ENCODE measurements around the gene HSPA14.
"Not testable (repeated sequence)": the region's sequence is repeated elsewhere in the genome, so short reads cannot be mapped to it uniquely, and the experiment has no call there.

The HSPA14 gene

DNA sequence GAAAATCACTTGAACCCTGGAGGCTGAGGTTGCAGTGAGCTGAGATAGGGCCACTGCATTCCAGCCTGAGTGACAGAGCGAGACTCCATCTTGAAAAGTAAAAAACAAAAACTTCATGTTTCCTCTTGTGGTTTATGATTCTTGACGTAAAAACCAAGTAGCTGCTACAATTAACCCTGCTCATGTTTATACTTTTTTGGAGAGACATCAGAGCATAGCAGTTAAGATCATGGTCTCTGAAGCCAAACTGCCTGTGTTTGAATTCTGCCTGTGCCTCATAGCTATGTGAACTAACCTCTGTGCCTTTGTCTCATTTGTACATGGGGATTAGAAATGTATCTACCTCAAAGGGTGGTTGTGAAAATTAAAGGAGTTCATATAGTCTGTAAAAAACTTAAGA lies 67.8 kb downstream of the HSPA14 start:
- Histone ChIP-seq H3K4me1 (ENCODE audit: insufficient read depth, low read length, severe bottlenecking) (no peaks in the 10 kb centered on the region), H3K27me3 (ENCODE audit: insufficient read depth, low read length) (no peaks in the 10 kb centered on the region), H3K36me3 (ENCODE audit: insufficient read depth, low read length) (peaks cover 94% of the 10 kb centered on the region), H3K4me3 (ENCODE audit: low read depth, low read length, poor library complexity, severe bottlenecking) (no peak overlapping the region), H3K9me3 (ENCODE audit: low read length) (peaks cover 10% of the 10 kb centered on the region), H3K79me2 (ENCODE audit: insufficient read depth, low read length) (no peaks in the 10 kb centered on the region), H3K4me2 (ENCODE audit: low read length) (no peak overlapping the region), H3K9ac (ENCODE audit: low read length) (no peak overlapping the region), H3F3A (ENCODE audit: insufficient read depth, low read length) (peaks cover 6% of the 10 kb centered on the region; the same call in 1 of the 2 replicates), H3K27ac (ENCODE audit: low read depth, low read length, poor library complexity, severe bottlenecking) (no peak overlapping the region), H4K20me1 (ENCODE audit: insufficient read depth, low read length) (no peaks in the 10 kb centered on the region), H2AFZ (ENCODE audit: low read length) (no peak overlapping the region), H3K9me2 (ENCODE audit: low read depth, low read length) (no peaks in the 10 kb centered on the region)
- TF ChIP-seq EZH2 (IDR thresholded peaks at IDR 0.05; ENCODE audit: borderline replicate concordance, low read length): no peak
- TF ChIP-seq, protein P1, sequence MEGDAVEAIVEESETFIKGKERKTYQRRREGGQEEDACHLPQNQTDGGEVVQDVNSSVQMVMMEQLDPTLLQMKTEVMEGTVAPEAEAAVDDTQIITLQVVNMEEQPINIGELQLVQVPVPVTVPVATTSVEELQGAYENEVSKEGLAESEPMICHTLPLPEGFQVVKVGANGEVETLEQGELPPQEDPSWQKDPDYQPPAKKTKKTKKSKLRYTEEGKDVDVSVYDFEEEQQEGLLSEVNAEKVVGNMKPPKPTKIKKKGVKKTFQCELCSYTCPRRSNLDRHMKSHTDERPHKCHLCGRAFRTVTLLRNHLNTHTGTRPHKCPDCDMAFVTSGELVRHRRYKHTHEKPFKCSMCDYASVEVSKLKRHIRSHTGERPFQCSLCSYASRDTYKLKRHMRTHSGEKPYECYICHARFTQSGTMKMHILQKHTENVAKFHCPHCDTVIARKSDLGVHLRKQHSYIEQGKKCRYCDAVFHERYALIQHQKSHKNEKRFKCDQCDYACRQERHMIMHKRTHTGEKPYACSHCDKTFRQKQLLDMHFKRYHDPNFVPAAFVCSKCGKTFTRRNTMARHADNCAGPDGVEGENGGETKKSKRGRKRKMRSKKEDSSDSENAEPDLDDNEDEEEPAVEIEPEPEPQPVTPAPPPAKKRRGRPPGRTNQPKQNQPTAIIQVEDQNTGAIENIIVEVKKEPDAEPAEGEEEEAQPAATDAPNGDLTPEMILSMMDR (IDR thresholded peaks at IDR 0.05; ENCODE audit: low read length): no peak

DNA sequence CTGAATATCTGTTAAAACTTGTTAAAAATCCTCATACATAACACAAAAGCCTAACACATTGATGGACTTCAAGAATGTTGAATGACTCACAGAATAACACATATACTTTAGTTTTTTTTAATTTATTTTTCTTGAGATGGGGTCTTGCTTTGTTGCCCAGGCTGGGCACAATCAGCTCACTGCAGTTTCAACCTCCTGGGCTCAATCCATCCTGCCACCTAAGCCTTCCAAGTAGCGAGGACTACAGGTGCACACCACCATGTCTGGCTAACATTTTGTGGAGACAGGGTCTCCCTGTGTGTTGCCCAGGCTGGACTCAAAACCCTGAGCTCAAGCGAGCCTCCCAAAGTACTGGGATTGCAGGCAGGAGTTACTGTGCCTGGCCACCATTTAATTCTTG lies 68.7 kb downstream of the HSPA14 start:
- no peaks in the 10 kb centered on the region for H4K20me1 ChIP-seq (ENCODE audit: insufficient read depth, low read length)
- H3K9ac ChIP-seq (ENCODE audit: low read length): no peak overlapping the region
- TF ChIP-seq, protein P1 (IDR thresholded peaks at IDR 0.05; ENCODE audit: low read length): no peak
- TF ChIP-seq EZH2 (IDR thresholded peaks at IDR 0.05; ENCODE audit: borderline replicate concordance, low read length): no peak
- peaks cover 6% of the 10 kb centered on the region; the same call in 1 of the 2 replicates for H3F3A ChIP-seq (ENCODE audit: insufficient read depth, low read length)
- no peaks in the 10 kb centered on the region for H3K27me3 ChIP-seq (ENCODE audit: insufficient read depth, low read length)
- H3K79me2 ChIP-seq (ENCODE audit: insufficient read depth, low read length): no peaks in the 10 kb centered on the region
- peaks cover 10% of the 10 kb centered on the region for H3K9me3 ChIP-seq (ENCODE audit: low read length)
- no peak overlapping the region for H3K4me3 ChIP-seq (ENCODE audit: low read depth, low read length, poor library complexity, severe bottlenecking)
- H3K4me1 ChIP-seq (ENCODE audit: insufficient read depth, low read length, severe bottlenecking): no peaks in the 10 kb centered on the region
- peaks cover 94% of the 10 kb centered on the region for H3K36me3 ChIP-seq (ENCODE audit: insufficient read depth, low read length)
- H3K27ac ChIP-seq (ENCODE audit: low read depth, low read length, poor library complexity, severe bottlenecking): no peak overlapping the region
- no peak overlapping the region for H3K4me2 ChIP-seq (ENCODE audit: low read length)
- H3K9me2 ChIP-seq (ENCODE audit: low read depth, low read length): no peaks in the 10 kb centered on the region
- no peak overlapping the region for H2AFZ ChIP-seq (ENCODE audit: low read length)

DNA sequence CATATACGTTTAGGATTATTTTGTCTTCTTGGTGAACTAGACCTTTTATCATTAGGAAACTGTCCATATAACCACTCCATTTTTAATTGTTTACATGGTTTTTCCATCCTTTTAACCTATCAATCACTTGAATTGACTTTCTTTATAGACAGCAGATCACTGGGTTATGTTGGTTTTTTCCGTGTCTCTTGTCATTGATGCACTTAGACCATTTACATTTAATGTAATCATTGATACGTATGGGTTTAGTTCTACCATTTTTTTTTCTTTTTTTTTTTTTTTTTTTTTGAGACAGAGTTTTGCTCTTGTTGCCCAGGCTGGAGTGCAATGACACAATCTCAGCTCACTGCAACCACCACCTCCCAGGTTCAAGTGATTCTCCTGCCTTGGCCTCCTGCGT lies 69.5 kb downstream of the HSPA14 start:
- H3K36me3 ChIP-seq (ENCODE audit: insufficient read depth, low read length): peaks cover 94% of the 10 kb centered on the region
- H3K4me2 ChIP-seq (ENCODE audit: low read length); H3K79me2 ChIP-seq (ENCODE audit: insufficient read depth, low read length); H3K27me3 ChIP-seq (ENCODE audit: insufficient read depth, low read length); H3K9ac ChIP-seq (ENCODE audit: low read length); H3F3A ChIP-seq (ENCODE audit: insufficient read depth, low read length); H3K27ac ChIP-seq (ENCODE audit: low read depth, low read length, poor library complexity, severe bottlenecking); H2AFZ ChIP-seq (ENCODE audit: low read length); H4K20me1 ChIP-seq (ENCODE audit: insufficient read depth, low read length); H3K9me2 ChIP-seq (ENCODE audit: low read depth, low read length); H3K4me3 ChIP-seq (ENCODE audit: low read depth, low read length, poor library complexity, severe bottlenecking); H3K4me1 ChIP-seq (ENCODE audit: insufficient read depth, low read length, severe bottlenecking): not testable (repeated sequence)
- H3K9me3 ChIP-seq (ENCODE audit: low read length): peaks cover 12% of the 10 kb centered on the region

DNA sequence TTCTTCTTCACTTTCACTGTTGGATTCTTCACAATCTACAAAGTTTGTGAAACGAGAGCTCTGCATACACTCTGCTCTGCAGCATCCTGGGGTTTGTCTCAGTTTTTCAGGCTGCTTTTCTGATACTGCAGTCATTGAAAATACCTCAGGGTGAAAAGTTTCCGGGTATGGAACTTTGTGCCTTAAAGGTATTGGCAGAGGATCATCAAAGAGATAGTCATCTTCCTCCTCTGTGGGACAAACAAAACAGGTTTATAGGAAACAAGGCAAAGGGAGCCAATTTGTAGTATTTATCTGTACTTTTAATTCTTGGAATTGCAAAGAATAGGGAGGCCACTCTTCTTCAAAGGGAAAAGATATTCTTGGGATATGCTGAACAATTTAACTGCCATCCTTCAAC lies 71.0 kb downstream of the HSPA14 start:
- Histone ChIP-seq H3K9me3 (ENCODE audit: low read length) (peaks cover 12% of the 10 kb centered on the region), H4K20me1 (ENCODE audit: insufficient read depth, low read length) (no peaks in the 10 kb centered on the region), H3F3A (ENCODE audit: insufficient read depth, low read length) (0 out of 2 replicates have a peak, but pooled peaks cover 6% of the 10 kb centered on the region), H3K9me2 (ENCODE audit: low read depth, low read length) (no peaks in the 10 kb centered on the region), H3K4me1 (ENCODE audit: insufficient read depth, low read length, severe bottlenecking) (no peaks in the 10 kb centered on the region), H3K27ac (ENCODE audit: low read depth, low read length, poor library complexity, severe bottlenecking) (no peak overlapping the region), H3K4me3 (ENCODE audit: low read depth, low read length, poor library complexity, severe bottlenecking) (no peak overlapping the region), H3K36me3 (ENCODE audit: insufficient read depth, low read length) (peaks cover 98% of the 10 kb centered on the region), H2AFZ (ENCODE audit: low read length) (no peak overlapping the region), H3K27me3 (ENCODE audit: insufficient read depth, low read length) (no peaks in the 10 kb centered on the region), H3K9ac (ENCODE audit: low read length) (no peak overlapping the region), H3K79me2 (ENCODE audit: insufficient read depth, low read length) (no peaks in the 10 kb centered on the region), H3K4me2 (ENCODE audit: low read length) (no peak overlapping the region)
- TF ChIP-seq, protein P1 (IDR thresholded peaks at IDR 0.05; ENCODE audit: low read length): no peak
- TF ChIP-seq EZH2 (IDR thresholded peaks at IDR 0.05; ENCODE audit: borderline replicate concordance, low read length): no peak

Data from OCI-LY1 (cell line).